K562 (cell line): Measurements from ENCODE around the gene ALG9. TPM values are rescaled to one million over a fixed set of nuclear protein-coding genes. Genes with fewer than 3 reads are reported as not detected.

Source experiments
- CBX1 ChIP-seq: sonication (generic); IDR thresholded peaks from 2 replicates; pipeline ENCODE4 v1.6.1; 2016; ENCODE audit warnings: antibody characterized with exemption, low read depth, mild to moderate bottlenecking
- CTBP1 ChIP-seq: fragments of 450-650 bp; IDR thresholded peaks from 2 replicates; pipeline ENCODE4 v1.6.1; 2016; ENCODE audit warnings: borderline replicate concordance
- ELF2 ChIP-seq: fragments of 250-450 bp; sonication (Bioruptor Pico); IDR thresholded peaks from 2 replicates; pipeline ENCODE4 v1.5.0; 2021; ENCODE audit warnings: mild to moderate bottlenecking
- FOXK2 ChIP-seq, 2 experiments: fragments of 450-650 bp; IDR thresholded peaks in 1 of 2; conservative IDR thresholded peaks in 1 of 2; 2 replicates each; pipeline ENCODE4 v1.6.1; 2016; ENCODE audit warnings: low read depth in 2 of 2, mild to moderate bottlenecking in 1 of 2
- HIVEP1 ChIP-seq: fragments of 250-450 bp; sonication (Bioruptor Pico); IDR thresholded peaks from 2 replicates; pipeline ENCODE4 v1.4.0; 2020; ENCODE audit warnings: mild to moderate bottlenecking
- LCOR ChIP-seq: sonication (generic); formaldehyde crosslinking; IDR thresholded peaks from 2 replicates; pipeline ENCODE4 v1.8.0; 2022; ENCODE audit warnings: mild to moderate bottlenecking, missing genetic modification reagents
- RBM17 ChIP-seq: fragments of 200-400 bp; formaldehyde crosslinking; IDR thresholded peaks from 2 replicates; pipeline ENCODE4 v1.6.1; 2017; ENCODE audit warnings: low read depth, mild to moderate bottlenecking, low read length, borderline replicate concordance
- TARDBP ChIP-seq: fragments of 450-650 bp; IDR thresholded peaks from 2 replicates; pipeline ENCODE4 v1.6.1; 2016
- ZBED1 ChIP-seq: IDR thresholded peaks from 2 replicates; pipeline ENCODE4 v1.6.1; 2014
- ZFPM2 ChIP-seq: fragments of 250-450 bp; sonication (Bioruptor Pico); IDR thresholded peaks from 2 replicates; pipeline ENCODE4 v1.5.1; 2022; ENCODE audit warnings: mild to moderate bottlenecking
- ZNF57 ChIP-seq: fragments of 450-650 bp; formaldehyde crosslinking; IDR thresholded peaks from 2 replicates; pipeline ENCODE4 v1.4.0; 2020; ENCODE audit warnings: mild to moderate bottlenecking, moderate library complexity
- polyA plus RNA-seq, 8 experiments: library from polyadenylated mRNA; depleted of rRNA in 4 of 8; stranded (reverse) in 5 of 8; unstranded in 3 of 8; fragments of >200 nt; fragmentation: Nextera tagmentation in 2 of 8; fragmentation: Illumina TruSeq in 1 of 8; extraction: Ambion mirVana in 2 of 8; extraction: Trizol in 1 of 8; gene quantifications; 2 replicates each; pipeline versions ENCODE4 v1.2.1 to v1.2.3, GENCODE V29; 2011 to 2014; ENCODE audit warnings: inconsistent platforms in 1 of 8, missing spikeins in 1 of 8
- total RNA-seq, 7 experiments: library from RNA; depleted of rRNA in 6 of 7; stranded (reverse); fragments of >200 nt in 6 of 7; fragmentation: Illumina TruSeq in 2 of 7; extraction: Trizol in 2 of 7; gene quantifications; 2 replicates each; pipeline versions ENCODE4 v1.2.1 to v1.2.3, GENCODE V29; 2011 to 2021; ENCODE audit warnings: low replicate concordance in 1 of 7
- TF ChIP-seq, protein P1 (sequence below): fragments of 450-650 bp; formaldehyde crosslinking; IDR thresholded peaks from 2 replicates; pipeline ENCODE4 v1.4.0; 2020; ENCODE audit warnings: mild to moderate bottlenecking, moderate library complexity
- TF ChIP-seq, protein P2 (sequence below): fragments of 200-600 bp; sonication (generic); IDR thresholded peaks from one replicate; pipeline ENCODE4 v1.6.1; 2012; ENCODE audit warnings: mild to moderate bottlenecking, low read depth, low read length, inconsistent platforms

The ALG9 gene
- total and polyA plus RNA-seq, 9 of the 15 experiments (the other 6 are each of a cell fraction or from before 2014, with no cell fraction given), result 11.5 to 40.5 (median 24.9) TPM

DNA sequence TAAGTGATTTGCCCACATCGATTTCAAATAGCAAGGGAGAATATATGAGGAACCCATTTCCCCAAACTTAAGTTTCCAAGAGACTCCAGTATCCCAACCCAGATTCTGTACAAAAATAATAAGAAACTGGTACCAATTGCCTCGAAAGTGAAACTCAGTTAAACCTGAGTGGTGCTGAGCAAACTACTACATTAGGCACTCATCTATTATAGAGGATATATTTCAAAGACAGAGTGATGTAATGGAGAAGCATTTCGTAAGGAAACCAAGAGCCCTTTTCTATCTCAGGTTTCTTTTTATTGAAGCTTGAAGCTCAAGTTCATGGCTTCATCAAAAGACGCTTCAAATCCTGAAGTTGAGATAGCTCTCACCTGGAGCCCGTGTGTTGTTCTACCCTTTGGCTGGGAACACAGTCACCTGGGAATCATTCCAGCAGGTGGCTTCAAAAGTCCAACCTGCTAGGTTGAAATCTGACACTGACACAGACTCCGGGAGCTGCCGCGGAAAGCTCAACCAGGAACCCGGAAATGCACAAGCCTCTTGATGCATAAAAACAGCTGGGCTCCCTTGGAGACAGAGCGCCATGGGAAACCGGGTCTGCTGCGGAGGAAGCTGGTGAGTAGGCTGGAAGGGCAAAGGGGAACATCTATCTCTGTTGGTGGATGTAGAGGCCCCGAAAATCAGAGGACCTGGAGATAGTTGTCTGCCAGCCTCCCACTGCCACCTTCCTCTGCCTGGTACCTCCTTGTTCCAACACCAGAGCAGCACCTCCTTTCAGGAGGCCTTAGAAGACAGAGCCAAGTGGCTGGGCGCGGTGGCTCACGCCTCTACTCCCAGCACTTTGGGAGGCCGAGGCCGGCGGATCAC, 47.2 kb upstream of the ALG9 start, which contains the start of gene C11orf52 (continued):
- TF ChIP-seq ZBED1 (no peak), RBM17 (no peak), ELF2 (CRISPR knock-in tag) (no peak), CBX1 (no peak), TARDBP (no peak), CTBP1 (peak; percentile 22; the same call in 1 of the 2 replicates), ZNF57 (CRISPR knock-in tag) (no peak), LCOR (no peak), ZFPM2 (no peak), FOXK2 (conservative IDR thresholded peaks at IDR 0.05 in 1 of 2, IDR thresholded peaks at IDR 0.05 in 1 of 2; ENCODE audit: low read depth in 2 of 2) (0 out of 4 replicates have a peak, but pooled peaks of 1 of the 2 experiments have one; percentile 19), HIVEP1 (CRISPR knock-in tag) (no peak)
- TF ChIP-seq, protein P1, sequence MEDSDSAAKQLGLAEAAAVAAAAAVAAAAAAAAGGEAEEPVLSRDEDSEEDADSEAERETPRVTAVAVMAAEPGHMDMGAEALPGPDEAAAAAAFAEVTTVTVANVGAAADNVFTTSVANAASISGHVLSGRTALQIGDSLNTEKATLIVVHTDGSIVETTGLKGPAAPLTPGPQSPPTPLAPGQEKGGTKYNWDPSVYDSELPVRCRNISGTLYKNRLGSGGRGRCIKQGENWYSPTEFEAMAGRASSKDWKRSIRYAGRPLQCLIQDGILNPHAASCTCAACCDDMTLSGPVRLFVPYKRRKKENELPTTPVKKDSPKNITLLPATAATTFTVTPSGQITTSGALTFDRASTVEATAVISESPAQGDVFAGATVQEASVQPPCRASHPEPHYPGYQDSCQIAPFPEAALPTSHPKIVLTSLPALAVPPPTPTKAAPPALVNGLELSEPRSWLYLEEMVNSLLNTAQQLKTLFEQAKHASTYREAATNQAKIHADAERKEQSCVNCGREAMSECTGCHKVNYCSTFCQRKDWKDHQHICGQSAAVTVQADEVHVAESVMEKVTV (CRISPR knock-in tag), result no peak
- TF ChIP-seq, protein P2, sequence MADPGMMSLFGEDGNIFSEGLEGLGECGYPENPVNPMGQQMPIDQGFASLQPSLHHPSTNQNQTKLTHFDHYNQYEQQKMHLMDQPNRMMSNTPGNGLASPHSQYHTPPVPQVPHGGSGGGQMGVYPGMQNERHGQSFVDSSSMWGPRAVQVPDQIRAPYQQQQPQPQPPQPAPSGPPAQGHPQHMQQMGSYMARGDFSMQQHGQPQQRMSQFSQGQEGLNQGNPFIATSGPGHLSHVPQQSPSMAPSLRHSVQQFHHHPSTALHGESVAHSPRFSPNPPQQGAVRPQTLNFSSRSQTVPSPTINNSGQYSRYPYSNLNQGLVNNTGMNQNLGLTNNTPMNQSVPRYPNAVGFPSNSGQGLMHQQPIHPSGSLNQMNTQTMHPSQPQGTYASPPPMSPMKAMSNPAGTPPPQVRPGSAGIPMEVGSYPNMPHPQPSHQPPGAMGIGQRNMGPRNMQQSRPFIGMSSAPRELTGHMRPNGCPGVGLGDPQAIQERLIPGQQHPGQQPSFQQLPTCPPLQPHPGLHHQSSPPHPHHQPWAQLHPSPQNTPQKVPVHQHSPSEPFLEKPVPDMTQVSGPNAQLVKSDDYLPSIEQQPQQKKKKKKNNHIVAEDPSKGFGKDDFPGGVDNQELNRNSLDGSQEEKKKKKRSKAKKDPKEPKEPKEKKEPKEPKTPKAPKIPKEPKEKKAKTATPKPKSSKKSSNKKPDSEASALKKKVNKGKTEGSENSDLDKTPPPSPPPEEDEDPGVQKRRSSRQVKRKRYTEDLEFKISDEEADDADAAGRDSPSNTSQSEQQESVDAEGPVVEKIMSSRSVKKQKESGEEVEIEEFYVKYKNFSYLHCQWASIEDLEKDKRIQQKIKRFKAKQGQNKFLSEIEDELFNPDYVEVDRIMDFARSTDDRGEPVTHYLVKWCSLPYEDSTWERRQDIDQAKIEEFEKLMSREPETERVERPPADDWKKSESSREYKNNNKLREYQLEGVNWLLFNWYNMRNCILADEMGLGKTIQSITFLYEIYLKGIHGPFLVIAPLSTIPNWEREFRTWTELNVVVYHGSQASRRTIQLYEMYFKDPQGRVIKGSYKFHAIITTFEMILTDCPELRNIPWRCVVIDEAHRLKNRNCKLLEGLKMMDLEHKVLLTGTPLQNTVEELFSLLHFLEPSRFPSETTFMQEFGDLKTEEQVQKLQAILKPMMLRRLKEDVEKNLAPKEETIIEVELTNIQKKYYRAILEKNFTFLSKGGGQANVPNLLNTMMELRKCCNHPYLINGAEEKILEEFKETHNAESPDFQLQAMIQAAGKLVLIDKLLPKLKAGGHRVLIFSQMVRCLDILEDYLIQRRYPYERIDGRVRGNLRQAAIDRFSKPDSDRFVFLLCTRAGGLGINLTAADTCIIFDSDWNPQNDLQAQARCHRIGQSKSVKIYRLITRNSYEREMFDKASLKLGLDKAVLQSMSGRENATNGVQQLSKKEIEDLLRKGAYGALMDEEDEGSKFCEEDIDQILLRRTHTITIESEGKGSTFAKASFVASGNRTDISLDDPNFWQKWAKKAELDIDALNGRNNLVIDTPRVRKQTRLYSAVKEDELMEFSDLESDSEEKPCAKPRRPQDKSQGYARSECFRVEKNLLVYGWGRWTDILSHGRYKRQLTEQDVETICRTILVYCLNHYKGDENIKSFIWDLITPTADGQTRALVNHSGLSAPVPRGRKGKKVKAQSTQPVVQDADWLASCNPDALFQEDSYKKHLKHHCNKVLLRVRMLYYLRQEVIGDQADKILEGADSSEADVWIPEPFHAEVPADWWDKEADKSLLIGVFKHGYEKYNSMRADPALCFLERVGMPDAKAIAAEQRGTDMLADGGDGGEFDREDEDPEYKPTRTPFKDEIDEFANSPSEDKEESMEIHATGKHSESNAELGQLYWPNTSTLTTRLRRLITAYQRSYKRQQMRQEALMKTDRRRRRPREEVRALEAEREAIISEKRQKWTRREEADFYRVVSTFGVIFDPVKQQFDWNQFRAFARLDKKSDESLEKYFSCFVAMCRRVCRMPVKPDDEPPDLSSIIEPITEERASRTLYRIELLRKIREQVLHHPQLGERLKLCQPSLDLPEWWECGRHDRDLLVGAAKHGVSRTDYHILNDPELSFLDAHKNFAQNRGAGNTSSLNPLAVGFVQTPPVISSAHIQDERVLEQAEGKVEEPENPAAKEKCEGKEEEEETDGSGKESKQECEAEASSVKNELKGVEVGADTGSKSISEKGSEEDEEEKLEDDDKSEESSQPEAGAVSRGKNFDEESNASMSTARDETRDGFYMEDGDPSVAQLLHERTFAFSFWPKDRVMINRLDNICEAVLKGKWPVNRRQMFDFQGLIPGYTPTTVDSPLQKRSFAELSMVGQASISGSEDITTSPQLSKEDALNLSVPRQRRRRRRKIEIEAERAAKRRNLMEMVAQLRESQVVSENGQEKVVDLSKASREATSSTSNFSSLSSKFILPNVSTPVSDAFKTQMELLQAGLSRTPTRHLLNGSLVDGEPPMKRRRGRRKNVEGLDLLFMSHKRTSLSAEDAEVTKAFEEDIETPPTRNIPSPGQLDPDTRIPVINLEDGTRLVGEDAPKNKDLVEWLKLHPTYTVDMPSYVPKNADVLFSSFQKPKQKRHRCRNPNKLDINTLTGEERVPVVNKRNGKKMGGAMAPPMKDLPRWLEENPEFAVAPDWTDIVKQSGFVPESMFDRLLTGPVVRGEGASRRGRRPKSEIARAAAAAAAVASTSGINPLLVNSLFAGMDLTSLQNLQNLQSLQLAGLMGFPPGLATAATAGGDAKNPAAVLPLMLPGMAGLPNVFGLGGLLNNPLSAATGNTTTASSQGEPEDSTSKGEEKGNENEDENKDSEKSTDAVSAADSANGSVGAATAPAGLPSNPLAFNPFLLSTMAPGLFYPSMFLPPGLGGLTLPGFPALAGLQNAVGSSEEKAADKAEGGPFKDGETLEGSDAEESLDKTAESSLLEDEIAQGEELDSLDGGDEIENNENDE, result no peak
